NCI-H446 treated with DMSO at 0.1 percent for 48 hours (cell line): ENCODE data around the gene NFIA.
"Not testable (repeated sequence)": the region's sequence is repeated elsewhere in the genome, so short reads cannot be mapped to it uniquely, and the experiment has no call there.

Source experiments
- DNase-seq: peaks from one replicate; lab custom pipeline; 2025; lab: John Stamatoyannopoulos, UW

The NFIA gene

GRCh38 chr1:61058483-61059245 lies 23.7 kb upstream of the NFIA start:
- no peak for DNase-seq

DNA sequence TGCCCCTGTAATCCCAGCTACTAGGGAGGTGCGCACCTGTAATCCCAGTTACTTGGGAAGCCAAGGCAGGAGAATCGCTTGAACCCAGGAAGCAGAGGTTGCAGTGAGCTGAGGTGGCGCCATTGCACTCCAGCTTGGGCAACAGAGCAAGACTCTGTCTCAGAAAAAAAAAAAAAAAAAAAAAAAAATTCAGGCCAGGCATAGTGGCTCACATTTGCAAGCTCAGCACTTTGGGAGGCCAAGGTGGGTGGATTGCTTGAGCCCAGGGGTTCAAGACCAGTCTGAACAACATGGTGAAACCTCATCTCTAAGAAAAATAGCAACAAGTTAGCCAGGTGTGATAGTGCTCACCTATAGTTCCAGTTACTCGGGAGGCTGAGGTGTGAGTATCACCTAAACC lies 20.8 kb upstream of the NFIA start:
- DNase-seq, result not testable (repeated sequence)

DNA sequence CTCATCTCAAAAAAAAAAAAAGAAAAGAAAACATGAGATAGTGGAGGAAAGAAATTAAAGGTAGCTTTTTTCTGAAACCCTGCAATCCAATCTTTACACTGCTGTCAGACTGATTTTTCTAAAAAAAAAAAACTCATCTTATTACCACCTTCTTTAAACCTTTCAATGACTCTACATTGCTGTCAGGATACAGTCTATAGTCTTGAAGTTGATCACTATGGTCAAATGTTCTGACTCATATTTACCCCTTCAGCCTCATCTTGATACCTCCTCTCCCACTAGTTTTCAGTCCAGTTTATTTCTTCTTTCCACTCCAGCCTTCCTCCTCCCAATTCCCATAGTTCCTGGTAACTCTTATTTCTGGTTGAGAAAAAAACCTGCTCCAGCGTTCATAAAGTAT lies 17.7 kb upstream of the NFIA start:
- DNase-seq, result no peak

DNA sequence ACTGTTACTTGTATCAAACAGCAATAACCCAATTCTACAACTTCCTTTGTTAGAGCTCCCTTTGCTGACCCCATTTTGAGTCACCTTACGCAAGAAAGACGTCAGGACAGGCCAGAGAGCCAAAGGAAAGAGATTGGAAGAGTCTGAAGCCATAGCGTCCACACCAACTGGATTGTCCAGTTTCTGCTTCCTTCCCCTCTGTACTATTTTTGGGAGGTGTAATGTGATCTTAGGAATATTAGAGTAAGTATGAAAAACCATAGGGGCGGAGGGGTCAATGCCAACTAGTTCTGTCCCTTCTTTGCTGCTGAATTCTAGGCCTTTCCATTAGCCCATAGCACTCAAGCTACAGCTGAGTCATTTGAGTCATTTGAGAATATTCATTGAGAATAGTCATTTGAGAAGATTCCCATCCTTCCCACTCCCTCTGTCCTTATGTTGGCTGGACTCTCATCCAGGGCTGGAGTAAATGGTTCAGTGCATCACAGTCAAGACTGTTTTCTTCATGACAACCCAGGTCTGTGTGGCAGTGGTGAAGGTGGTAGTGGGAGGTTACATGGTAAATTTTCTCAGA lies 14.8 kb upstream of the NFIA start:
- DNase-seq, result no peak

DNA sequence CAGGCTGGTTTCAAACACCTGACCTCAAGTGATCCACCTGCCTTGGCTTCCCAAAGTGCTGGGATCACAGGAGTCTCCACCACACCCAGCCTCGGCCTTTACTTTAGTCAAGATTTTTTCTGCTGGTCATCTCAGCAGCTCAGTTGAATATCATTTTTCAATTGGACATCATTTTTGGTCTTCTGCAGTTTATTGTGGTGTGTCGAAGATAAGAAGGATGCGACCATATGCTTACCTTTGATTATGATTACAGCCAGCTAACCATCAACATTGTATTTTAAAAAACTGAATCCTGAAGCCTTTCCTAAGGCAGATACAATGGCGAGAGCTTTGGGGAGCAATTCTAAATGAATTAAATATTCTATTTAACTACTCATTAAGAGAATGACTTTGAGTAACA lies 12.3 kb upstream of the NFIA start:
- DNase-seq, result no peak

- no peak for DNase-seq
Observed at GRCh38 chr1:61071205-61072130, 10.9 kb upstream of the NFIA start.

DNA sequence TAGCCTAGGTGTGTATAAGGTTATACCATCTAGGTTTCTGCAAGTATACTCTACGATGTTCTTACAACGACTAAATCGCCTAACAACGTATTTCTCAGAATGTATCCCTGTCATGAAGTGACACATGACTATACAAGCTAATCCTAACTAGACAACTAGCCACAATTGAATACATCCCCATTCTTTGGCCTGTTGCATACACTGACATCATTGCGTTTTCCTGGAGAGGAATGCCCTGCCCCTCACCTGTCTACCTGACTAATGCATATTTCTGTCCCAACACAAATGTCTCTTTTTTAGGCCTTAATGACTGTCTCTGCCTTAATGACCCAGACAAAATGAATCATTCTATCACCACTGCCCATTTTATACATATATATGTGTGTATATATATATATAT lies 8.5 kb upstream of the NFIA start:
- no peak for DNase-seq

DNA sequence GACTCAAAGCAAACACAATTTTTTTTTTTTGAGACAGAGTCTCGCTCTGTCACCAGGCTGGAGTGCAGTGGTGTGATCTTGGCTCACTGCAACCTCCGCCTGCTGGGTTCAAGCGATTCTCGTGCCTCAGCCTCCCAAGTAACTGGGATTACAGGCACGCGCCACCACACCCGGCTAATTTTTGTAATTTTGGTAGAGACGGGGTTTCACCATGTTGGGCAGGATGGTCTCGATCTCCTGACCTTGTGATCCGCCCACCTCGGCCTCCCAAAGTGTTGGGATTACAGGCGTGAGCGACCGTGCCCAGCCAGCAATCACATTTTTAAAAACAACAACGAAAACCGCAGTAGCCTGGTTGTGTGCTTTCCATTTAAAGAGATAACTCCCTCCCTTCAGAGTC lies 6.5 kb upstream of the NFIA start:
- DNase-seq, result not testable (repeated sequence)

- peak; percentile 72 for DNase-seq
Observed at GRCh38 chr1:61076728-61077675, 5.4 kb upstream of the NFIA start.

DNA sequence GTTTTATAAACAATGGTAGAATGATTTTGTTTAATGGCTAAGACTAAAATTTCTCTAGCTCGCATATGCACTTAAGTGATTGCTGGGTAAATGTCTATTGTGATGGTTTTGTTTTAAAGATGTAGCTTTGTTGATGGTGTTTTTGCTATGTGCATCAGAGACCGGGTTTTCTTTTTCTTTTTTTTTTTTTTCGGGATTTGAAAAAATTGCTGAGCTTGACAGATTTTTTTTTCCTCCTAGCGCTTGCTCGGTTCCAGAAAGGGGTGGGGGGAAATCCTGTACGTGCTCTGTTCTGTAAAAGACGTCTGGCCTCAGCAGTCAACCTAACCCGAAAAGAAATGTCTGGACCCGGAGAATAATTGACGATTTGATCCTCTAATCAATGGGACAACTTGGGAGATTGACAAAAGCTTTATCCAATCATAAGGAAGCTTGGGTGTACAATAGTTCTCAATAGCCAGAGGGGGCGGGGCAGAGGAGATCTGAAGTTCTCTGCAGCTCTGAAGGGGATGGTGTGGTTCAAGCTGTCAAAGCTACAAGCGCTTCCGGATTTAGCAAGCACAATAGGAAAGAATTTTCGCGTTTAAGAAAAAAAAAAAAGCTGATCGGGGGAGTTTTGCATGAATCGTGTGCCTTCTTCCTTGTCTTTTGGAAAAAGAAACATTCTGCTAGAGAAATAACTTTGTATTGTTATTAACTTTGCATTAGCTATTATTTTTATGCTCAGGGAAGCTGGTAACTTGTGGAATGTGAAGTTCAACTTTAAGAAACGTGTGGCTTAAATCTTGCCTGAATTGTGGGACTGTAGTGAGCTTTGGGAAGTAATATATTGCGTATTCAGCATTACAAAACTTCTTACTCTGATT lies 4.5 kb upstream of the NFIA start:
- DNase-seq, result peak; percentile 100

DNA sequence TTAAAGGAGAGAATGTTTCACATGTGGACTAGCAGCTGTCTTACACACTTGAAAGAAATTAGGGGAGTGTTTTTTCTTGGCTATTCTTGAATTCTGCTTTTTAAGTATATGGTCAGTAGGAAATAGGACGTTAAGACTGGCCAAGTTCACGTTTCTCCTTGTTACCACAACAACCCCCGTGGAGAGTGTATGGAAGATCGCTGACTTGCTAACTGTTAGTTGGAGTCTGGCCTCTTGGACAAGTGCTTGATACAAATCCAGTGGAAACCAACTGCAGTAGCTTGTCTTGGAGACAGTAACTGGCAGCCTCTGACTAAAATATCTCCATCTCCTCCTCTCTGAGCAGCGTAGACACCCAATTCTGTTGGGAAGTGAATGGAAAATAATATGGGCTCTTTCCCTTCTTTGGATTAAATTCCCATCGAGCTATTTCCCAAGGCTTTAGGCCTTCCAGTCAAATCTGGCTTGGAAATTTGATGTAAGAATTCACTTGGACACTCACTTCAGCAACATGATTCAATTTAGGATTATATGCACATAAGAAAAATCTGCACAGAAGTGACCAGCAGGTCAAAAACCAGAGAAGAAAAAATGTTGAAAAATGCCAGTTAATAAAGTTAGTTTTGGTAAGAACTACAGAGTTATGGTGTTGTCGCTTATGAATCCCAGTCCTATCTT lies 3.6 kb upstream of the NFIA start:
- DNase-seq, result no peak

GRCh38 chr1:61079296-61079897 lies 3.0 kb upstream of the NFIA start:
- peak; percentile 23 for DNase-seq

GRCh38 chr1:61079898-61080336 lies 2.4 kb upstream of the NFIA start:
- DNase-seq, result peak; percentile 78

DNA sequence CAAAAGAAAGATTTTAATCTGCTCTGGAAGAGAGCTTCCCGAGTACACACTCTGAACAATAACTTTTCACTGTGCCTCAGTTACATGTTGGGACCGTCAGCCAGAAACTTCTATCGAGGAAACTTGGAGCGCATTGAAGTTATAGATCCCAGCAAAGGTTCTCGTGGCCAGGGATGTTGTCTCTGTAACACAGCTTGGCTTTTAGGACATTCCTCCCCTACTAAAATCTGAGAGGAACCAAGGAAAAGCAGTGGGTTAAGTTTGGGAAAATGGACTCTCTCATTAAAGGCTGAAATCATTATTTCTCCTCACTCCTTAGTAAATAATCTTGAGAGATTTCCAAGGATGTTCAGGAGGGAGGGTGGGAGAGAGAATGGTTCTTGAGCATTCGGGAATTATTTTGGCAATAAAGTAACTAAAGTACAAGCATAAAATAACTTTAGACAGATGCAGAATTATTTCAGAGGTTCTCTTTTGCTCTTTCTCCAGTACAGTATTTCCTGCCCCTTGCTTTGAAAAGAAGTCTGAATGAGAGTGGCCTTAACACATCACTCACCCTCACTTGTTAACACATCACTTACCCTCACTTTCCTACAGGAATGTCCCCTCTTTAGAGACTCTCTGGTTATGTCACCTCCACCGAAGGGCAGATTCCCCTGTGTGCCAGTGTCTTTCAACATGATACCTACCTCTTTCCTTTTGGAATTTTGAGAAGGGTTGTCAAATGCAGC lies 1.8 kb upstream of the NFIA start:
- no peak for DNase-seq

- DNase-seq, result no peak
Observed at GRCh38 chr1:61081144-61081685, 1.1 kb upstream of the NFIA start.

DNA sequence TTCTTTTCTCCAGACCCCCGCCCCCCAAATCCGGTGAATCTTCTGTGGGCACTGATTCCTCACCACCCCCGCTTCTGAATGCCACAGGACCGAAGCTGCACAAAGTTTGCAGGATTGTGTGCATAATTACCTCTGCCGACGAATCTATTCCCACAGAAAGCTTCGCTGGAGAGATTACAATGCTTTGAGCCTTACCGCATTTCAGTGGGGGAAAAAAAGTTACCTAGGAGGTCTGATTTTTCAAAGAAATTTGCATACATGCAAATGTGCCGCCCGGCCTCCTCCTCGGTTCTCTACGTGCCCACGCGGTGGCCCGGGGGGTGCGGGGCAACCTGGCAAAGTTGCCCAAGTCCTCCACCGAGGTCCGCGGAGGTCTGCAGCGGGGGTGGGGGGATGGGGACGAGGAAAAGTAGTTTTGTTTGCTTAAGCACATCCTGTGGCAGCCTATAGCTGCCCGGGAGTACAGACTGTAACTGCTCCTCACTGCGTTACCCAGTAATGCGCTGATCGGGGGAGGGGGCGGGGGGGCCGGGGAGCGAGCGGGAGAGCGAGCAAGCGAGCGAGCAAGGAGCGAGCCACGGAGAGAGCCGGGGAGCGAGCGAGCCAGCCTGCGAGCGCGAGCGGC lies 563 bp upstream of the NFIA start:
- peak; percentile 42 for DNase-seq

GRCh38 chr1:61083013-61083806 lies 849 bp downstream of the NFIA start:
- DNase-seq, result no peak
